Stomach (tissue), 9 donors: ENCODE data around the gene KCNH6. TPM values are rescaled to one million over a fixed set of nuclear protein-coding genes. Genes with fewer than 3 reads are reported as not detected.

Experiments
- DNase-seq, 2 donors: peaks; one replicate each; pipeline versions ENCODE4 v3.0.0 to v3.0.0-alpha.2; 2013 to 2019
- H3K27ac ChIP-seq, 5 donors: fragments of 200-600 bp in 4 of 5; sonication (generic) in 4 of 5; one replicate each; pipeline ENCODE4 v1.5.1; 2013 to 2019; ENCODE audit warnings: mild to moderate bottlenecking in 1 of 5, moderate library complexity in 1 of 5
- H3K27me3 ChIP-seq, 3 donors: fragments of 200-600 bp; sonication (generic); one replicate each; pipeline ENCODE4 v1.5.1; 2017 to 2019; ENCODE audit warnings: mixed run types in 1 of 3
- H3K36me3 ChIP-seq, 4 donors: fragments of 200-600 bp; sonication (generic); 1 replicate in 3 of 4; 2 replicates in 1 of 4; pipeline ENCODE4 v1.5.1; 2016 to 2019
- H3K4me1 ChIP-seq, 4 donors: fragments of 200-600 bp; sonication (generic); one replicate each; pipeline ENCODE4 v1.5.1; 2016 to 2019
- H3K4me3 ChIP-seq, 4 donors: fragments of 200-600 bp; sonication (generic) in 3 of 4; one replicate each; pipeline ENCODE4 v1.5.1; 2016 to 2019; ENCODE audit warnings: mild to moderate bottlenecking in 1 of 4
- H3K9me3 ChIP-seq, 4 donors: fragments of 200-600 bp; sonication (generic); one replicate each; pipeline ENCODE4 v1.5.1; 2016 to 2019
- EP300 ChIP-seq: sonication (generic); formaldehyde crosslinking; IDR thresholded peaks from one replicate; pipeline ENCODE4 v1.6.1; 2017; ENCODE audit warnings: antibody characterized with exemption
- POLR2A ChIP-seq, 4 donors: fragments of 450-650 bp; IDR thresholded peaks; one replicate each; pipeline ENCODE4 v1.6.1; 2016; ENCODE audit warnings: antibody characterized with exemption in 4 of 4, control low read depth in 2 of 4, mild to moderate bottlenecking in 1 of 4, moderate library complexity in 1 of 4
- POLR2AphosphoS5 ChIP-seq, 3 donors: sonication (generic); formaldehyde crosslinking; IDR thresholded peaks; one replicate each; pipeline ENCODE4 v1.6.1; 2016; ENCODE audit warnings: antibody characterized with exemption in 3 of 3
- WGBS, 5 donors: extraction: QIAGEN DNeasy Blood & Tissue Kit in 3 of 5; methylation state at CpG; one replicate each; pipeline versions ENCODE4 v1.1.5 to v1.1.7; 2013 to 2018; 5-methylcytosine and 5-hydroxymethylcytosine counted together
- intact Hi-C: fragments of 100-400 bp; cut with DNase I; formaldehyde crosslinking; loops from one replicate; pipeline ENCODE4 v1.15.1; 2023; ENCODE audit warnings: low total_unique reads
- polyA plus RNA-seq, 3 donors: library from polyadenylated mRNA; stranded (reverse); fragments of 200-250 nt; gene quantifications; one replicate each; pipeline ENCODE4 v1.2.3, GENCODE V29; 2013
- total RNA-seq, 5 donors: library from RNA; depleted of rRNA; stranded (reverse); fragments of >200 nt; gene quantifications; one replicate each; pipeline versions ENCODE4 v1.1.0 to v1.2.3, GENCODE V29; 2014 to 2016
- TF ChIP-seq, protein P1 (sequence below), 7 experiments: fragments of 450-650 bp in 4 of 7; fragments of 200-600 bp in 3 of 7; sonication (generic) in 3 of 7; IDR thresholded peaks; one replicate each; pipeline ENCODE4 v1.5.1; 2016 to 2019; ENCODE audit warnings: antibody characterized with exemption in 7 of 7, control low read depth in 2 of 7, mild to moderate bottlenecking in 1 of 7
- donor health status: healthy with polysubstance abuse.
- donor health status: Bipolar disorder and iron deficiency.
- donor health status: healthy.

The KCNH6 gene
- total and polyA plus RNA-seq, 8 donors, result 0.20 to 2.3 (median 0.45) TPM; not detected in 1

DNA sequence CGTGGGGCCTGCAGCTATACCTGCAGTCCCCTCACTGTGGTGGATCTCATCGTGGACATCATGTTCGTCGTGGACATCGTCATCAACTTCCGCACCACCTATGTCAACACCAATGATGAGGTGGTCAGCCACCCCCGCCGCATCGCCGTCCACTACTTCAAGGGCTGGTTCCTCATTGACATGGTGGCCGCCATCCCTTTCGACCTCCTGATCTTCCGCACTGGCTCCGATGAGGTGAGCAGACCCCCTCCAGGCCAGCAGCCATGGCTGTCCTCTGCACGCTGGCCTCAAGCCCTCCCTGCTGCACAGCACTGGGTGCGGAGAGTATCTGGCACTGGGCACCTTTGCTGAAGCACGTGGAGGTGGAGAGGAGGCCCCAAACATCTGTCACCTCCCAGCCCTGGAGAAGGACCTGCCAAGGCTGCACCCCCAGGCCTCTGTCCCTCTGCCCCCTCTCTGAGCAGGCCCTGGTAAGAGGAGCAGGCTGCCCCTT, 11.0 kb downstream of the KCNH6 start:
- 90 to 98% (median 92%) methylated on average over 10 to 17 of the region's 17 CpGs for WGBS, 5 donors

GRCh38 chr17:63534816-63535455, 11.8 kb downstream of the KCNH6 start:
- TF ChIP-seq POLR2A (IDR thresholded peaks at IDR 0.05) (no peak), EP300 (no peak), POLR2AphosphoS5 (IDR thresholded peaks at IDR 0.05) (no peak)
- TF ChIP-seq, protein P1, sequence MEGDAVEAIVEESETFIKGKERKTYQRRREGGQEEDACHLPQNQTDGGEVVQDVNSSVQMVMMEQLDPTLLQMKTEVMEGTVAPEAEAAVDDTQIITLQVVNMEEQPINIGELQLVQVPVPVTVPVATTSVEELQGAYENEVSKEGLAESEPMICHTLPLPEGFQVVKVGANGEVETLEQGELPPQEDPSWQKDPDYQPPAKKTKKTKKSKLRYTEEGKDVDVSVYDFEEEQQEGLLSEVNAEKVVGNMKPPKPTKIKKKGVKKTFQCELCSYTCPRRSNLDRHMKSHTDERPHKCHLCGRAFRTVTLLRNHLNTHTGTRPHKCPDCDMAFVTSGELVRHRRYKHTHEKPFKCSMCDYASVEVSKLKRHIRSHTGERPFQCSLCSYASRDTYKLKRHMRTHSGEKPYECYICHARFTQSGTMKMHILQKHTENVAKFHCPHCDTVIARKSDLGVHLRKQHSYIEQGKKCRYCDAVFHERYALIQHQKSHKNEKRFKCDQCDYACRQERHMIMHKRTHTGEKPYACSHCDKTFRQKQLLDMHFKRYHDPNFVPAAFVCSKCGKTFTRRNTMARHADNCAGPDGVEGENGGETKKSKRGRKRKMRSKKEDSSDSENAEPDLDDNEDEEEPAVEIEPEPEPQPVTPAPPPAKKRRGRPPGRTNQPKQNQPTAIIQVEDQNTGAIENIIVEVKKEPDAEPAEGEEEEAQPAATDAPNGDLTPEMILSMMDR (IDR thresholded peaks at IDR 0.05), result no peak
- Histone ChIP-seq H3K36me3 (no peaks in the 10 kb centered on the region), H3K9me3 (no peaks in the 10 kb centered on the region), H3K4me3 (no peak overlapping the region), H3K4me1 (peaks cover 6 to 12% (median 10%) of the 10 kb centered on the region in 4 donors), H3K27me3 (peaks cover 7 to 51% (median 27%) of the 10 kb centered on the region in 3 donors), H3K27ac (no peak overlapping the region)
- intact Hi-C loops, result no loop called here
- whole genome bisulfite sequencing, 5 donors, result 80 to 91% (median 85%) methylated on average over 13 of the region's 13 CpGs
- no peak for DNase-seq

More for the DNA sequence above, 11.0 kb downstream of the KCNH6 start:
- H3K27ac ChIP-seq, result no peak overlapping the region
- peaks cover 4 to 43% (median 20%) of the 10 kb centered on the region in 3 donors for H3K27me3 ChIP-seq
- H3K9me3 ChIP-seq, result no peaks in the 10 kb centered on the region
- no peak for DNase-seq
- peaks cover 6 to 12% (median 10%) of the 10 kb centered on the region in 4 donors for H3K4me1 ChIP-seq
- intact Hi-C loops, result no loop called here
- no peak overlapping the region for H3K4me3 ChIP-seq
- no peaks in the 10 kb centered on the region for H3K36me3 ChIP-seq
- TF ChIP-seq POLR2A (IDR thresholded peaks at IDR 0.05) (no peak), POLR2AphosphoS5 (IDR thresholded peaks at IDR 0.05) (no peak), EP300 (no peak)
- TF ChIP-seq, protein P1 (IDR thresholded peaks at IDR 0.05), result no peak

GRCh38 chr17:63535640-63536039, 12.5 kb downstream of the KCNH6 start:
- Histone ChIP-seq H3K9me3 (no peaks in the 10 kb centered on the region), H3K4me3 (no peak overlapping the region), H3K27ac (no peak overlapping the region), H3K27me3 (peaks cover 7 to 54% (median 28%) of the 10 kb centered on the region in 3 donors), H3K4me1 (peaks cover 6 to 12% (median 10%) of the 10 kb centered on the region in 4 donors), H3K36me3 (no peaks in the 10 kb centered on the region)
- WGBS, 5 donors, result 94 to 96% (median 95%) methylated on average over 24 of the region's 24 CpGs
- no peak for DNase-seq
- intact Hi-C loops, result no loop called here
- TF ChIP-seq POLR2A (IDR thresholded peaks at IDR 0.05) (no peak), POLR2AphosphoS5 (IDR thresholded peaks at IDR 0.05) (no peak), EP300 (no peak)
- TF ChIP-seq, protein P1 (IDR thresholded peaks at IDR 0.05), result no peak

DNA sequence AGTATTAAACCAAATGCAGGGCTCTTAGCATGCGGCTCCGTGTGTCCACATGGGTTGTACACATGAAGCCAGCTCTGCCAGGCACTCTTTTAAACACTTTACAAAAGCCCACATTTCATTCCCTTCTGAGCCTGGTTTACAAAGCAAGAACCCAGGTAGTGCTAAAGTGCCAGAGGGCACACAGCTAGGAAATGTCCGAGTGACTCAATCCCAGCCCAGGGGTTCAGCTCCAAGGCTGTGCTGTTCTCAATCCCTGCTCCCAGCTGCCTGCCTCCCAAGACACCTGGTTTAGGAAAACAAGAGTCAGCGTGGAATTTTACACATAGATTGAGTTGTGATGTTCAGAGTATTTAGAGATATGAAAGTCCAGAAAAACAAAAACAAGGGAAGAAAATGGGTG, 13.8 kb downstream of the KCNH6 start:
- TF ChIP-seq POLR2A (IDR thresholded peaks at IDR 0.05) (no peak), POLR2AphosphoS5 (IDR thresholded peaks at IDR 0.05) (no peak)
- TF ChIP-seq, protein P1 (IDR thresholded peaks at IDR 0.05), result no peak
- no peaks in the 10 kb centered on the region for H3K36me3 ChIP-seq
- H3K27me3 ChIP-seq, result peaks cover 7 to 63% (median 28%) of the 10 kb centered on the region in 3 donors
- DNase-seq, result no peak
- 81 to 88% (median 86%) methylated on average over 4 of the region's 4 CpGs for WGBS, 5 donors
- H3K4me1 ChIP-seq, result peaks cover 6 to 12% (median 10%) of the 10 kb centered on the region in 4 donors
- no peaks in the 10 kb centered on the region for H3K9me3 ChIP-seq
- H3K4me3 ChIP-seq, result no peak overlapping the region
- intact Hi-C loops, result no loop called here
- H3K27ac ChIP-seq, result no peak overlapping the region
